Liver (tissue), 3 donors: ENCODE results near the gene MAP2K7.

Experiments
- CTCF ChIP-seq: fragments of 150-350 bp; IDR thresholded peaks from 2 replicates; pipeline ENCODE4 v1.5.1; 2017; ENCODE audit warnings: improper control_type of control experiment, low read depth, low read length; ENCODE audit not compliant: missing input control
- EGR1 ChIP-seq, 2 donors: IDR thresholded peaks; 2 replicates each; pipeline ENCODE4 v1.6.1; 2016 to 2018; ENCODE audit warnings: antibody characterized with exemption in 2 of 2, low read depth in 2 of 2
- HNF4A ChIP-seq, 2 donors: conservative IDR thresholded peaks; 2 replicates each; pipeline ENCODE4 v1.6.1; 2016; ENCODE audit warnings: antibody characterized with exemption in 2 of 2, mild to moderate bottlenecking in 2 of 2
- JUND ChIP-seq, 2 donors: IDR thresholded peaks; 2 replicates each; pipeline ENCODE4 v1.6.1; 2016; ENCODE audit warnings: antibody characterized with exemption in 2 of 2
- RAD21 ChIP-seq, 2 donors: IDR thresholded peaks; 2 replicates each; pipeline ENCODE4 v1.6.1; 2016; ENCODE audit warnings: antibody characterized with exemption in 2 of 2, mild to moderate bottlenecking in 2 of 2
- REST ChIP-seq: IDR thresholded peaks from 2 replicates; pipeline ENCODE4 v1.6.1; 2016; ENCODE audit warnings: antibody characterized with exemption, mild to moderate bottlenecking
- TAF1 ChIP-seq: conservative IDR thresholded peaks from 2 replicates; pipeline ENCODE4 v1.6.1; 2016; ENCODE audit warnings: antibody characterized with exemption, mild to moderate bottlenecking
- YY1 ChIP-seq: IDR thresholded peaks from 2 replicates; pipeline ENCODE4 v1.6.1; 2016; ENCODE audit warnings: antibody characterized with exemption, mild to moderate bottlenecking
- ZBTB33 ChIP-seq: IDR thresholded peaks from 2 replicates; pipeline ENCODE4 v1.6.1; 2016; ENCODE audit warnings: antibody characterized with exemption
- donor health status: healthy.
- donor health status: healthy.

GRCh38 chr19:7907544-7907943, 3.9 kb downstream of the MAP2K7 start:
- TF ChIP-seq CTCF: no peak
- TF ChIP-seq TAF1: no peak
- TF ChIP-seq HNF4A (conservative IDR thresholded peaks at IDR 0.05): no peak
- TF ChIP-seq EGR1 (IDR thresholded peaks at IDR 0.05; ENCODE audit: low read depth in 2 of 2): no peak
- no peak for TF ChIP-seq REST
- no peak for TF ChIP-seq ZBTB33
- no peak for TF ChIP-seq RAD21 (IDR thresholded peaks at IDR 0.05)
- TF ChIP-seq JUND (IDR thresholded peaks at IDR 0.05): no peak
- no peak for TF ChIP-seq YY1
